Limb (tissue), 2 donors: Measurements from ENCODE around the gene PBX4.

ENCODE experiments used
- DNase-seq, 2 donors: peaks; one replicate each; pipeline ENCODE4 v3.0.0-alpha.2; 2016; ENCODE audit errors: extremely low spot score in 2 of 2

PBX4 gene

DNA sequence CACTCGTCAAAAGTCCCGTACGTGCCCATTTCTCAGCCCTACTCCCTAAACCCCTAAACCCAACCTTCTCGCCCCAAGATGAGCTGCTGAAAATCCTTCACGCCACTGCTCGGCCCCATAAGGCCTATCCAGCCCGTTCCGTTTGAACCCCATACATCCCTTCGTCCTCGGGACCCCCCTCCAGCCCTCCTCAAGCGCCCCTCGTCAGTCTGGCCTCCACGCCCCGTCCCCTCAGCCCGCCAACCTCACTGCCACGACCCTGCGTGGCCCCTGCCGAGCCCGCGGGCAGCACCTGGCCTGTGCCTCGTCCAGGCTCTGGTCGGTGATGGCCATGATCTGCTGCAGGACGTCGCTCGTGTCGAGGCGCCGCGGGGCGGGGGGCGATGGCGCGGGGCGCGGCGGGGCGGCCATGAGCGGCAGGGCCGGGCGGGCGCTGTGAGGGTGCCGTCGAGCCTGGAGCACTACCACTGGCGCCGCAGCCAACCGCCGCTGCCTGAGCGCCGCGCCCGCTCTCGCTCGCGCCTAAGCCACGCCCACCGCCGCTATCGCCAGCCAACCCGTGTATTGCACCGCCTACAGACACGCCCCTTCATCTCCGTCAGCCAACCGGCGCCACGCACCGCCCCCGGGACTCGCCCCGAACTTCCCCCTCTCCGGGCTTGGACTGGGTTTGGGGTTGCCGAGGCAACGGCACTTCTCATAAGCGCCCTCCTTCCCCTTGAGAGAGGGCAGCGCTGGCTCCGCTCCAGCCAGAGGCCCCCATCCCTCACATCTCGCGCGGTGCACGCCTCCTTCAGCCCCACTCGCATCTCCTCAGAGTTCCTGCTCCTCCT, at the start of gene PBX4:
PBX4 (minus strand) TSS at position 469 of the 833 bp plus-strand sequence; CDS start at position 411, 58 bp downstream.
- DNase-seq: peak; percentile 97 to 98

- DNase-seq: peak in 1 of 2 donors; percentile 3
Observed at GRCh38 chr19:19665420-19665948, 47.0 kb upstream of the PBX4 start.

- peak; percentile 96 to 98 for DNase-seq
Observed at GRCh38 chr19:19663256-19664120, 45.0 kb upstream of the PBX4 start, which contains the start of gene ATP13A1. ATP13A1 (minus strand) TSS chr19:19663676; CDS start chr19:19663666, 10 bp downstream.

GRCh38 chr19:19662871-19663255, 44.4 kb upstream of the PBX4 start:
- DNase-seq: no peak

DNA sequence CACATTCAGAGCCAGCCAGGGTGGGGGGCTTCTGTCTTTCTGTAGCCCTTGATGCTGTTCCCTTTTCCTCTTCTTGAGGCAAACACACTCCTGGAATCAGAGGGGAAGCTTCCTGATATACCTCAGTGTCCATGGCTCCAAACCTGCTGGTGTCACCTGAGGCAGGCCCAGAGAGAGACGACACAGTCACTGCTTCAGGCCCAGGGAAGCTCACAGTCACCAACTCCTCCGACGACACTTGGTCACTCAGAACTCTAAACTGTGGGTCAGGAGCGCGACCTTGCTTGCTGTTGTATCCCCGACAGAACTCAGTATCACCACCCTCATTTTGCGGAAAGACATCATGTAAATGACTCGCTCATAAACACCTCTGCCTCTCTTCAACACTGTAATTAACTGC, 43.9 kb upstream of the PBX4 start:
- no peak for DNase-seq

GRCh38 chr19:19661675-19662251, 43.3 kb upstream of the PBX4 start:
- no peak for DNase-seq

- no peak for DNase-seq
Observed at GRCh38 chr19:19661141-19661674, 42.7 kb upstream of the PBX4 start.

DNA sequence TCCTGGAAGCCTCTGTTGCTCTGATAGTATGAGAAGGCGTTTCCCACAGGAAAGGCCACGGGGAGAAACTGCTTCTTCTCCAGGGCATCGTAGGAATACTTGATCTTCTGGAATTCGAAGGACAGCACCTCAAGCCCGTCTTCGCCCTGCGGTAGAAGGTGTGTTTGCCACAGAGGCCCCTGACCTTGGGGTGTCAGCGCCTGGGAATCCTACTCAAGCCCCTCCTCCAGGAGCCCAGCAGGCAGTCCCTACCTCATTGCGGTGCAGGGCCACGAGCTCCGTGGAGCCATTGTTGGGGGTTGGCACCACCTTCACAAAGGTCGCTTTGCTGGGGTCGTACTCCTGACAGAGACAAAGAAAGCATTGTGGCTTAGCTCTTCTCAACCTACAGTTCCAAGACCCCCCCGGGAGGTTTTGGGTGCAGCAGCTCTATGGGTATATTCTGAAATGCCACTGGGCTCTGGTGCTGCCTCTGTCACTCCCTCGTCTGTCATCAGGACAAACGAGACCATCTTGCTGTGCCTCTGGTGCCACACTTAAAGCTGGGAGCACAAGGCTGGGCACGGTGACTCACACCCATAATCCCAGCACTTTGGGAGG, 41.3 kb upstream of the PBX4 start:
- DNase-seq: no peak

GRCh38 chr19:19657397-19657783, 38.9 kb upstream of the PBX4 start:
- DNase-seq: peak in 1 of 2 donors; percentile 35

DNA sequence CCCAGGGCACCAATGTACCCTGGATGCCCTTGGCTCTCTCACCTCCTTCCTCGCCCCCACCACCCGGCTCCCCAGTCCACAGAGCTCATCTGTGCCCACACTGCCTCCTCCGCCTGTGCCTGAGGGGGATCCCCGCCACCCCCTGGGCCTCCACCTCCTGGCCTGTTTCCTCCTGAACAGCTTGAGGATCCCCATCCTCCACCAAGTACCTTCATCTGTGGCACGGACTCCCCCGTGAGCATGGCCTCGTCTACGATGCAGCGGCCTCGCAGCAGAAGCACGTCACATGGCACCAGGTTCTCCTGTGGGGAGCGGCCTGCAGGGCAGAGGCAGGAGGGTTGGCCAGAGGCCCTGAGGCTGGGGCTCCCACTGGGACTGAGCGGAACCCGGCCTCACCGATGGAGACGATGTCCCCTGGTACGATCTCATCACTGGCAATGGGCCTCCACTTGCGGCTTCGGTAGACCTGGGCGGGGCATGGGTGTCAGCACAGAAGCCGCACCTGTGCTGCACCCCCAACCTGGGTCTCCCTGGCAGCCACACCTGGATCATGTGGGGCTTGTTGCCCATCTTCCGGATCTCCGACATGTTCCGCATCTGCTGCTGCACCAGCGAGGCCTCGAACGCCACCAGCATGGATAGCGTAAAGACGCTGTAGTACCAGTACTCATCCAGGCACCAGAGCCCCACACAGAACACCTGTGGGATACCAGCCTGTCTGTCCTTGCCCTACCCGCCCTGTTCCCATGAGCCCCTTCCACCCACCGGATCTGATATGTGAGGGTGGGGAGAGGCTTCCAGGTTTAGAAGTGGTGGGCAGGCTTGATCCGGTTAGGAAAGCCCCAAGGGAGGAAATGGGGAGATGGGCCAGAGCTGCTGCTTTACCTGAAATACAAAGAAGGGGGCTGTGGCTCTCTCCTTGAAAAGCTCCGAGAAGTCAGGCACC, 38.2 kb upstream of the PBX4 start:
- peak in 1 of 2 donors; percentile 26 for DNase-seq

- no peak for DNase-seq
Observed at GRCh38 chr19:19655641-19656343, 37.3 kb upstream of the PBX4 start.

DNA sequence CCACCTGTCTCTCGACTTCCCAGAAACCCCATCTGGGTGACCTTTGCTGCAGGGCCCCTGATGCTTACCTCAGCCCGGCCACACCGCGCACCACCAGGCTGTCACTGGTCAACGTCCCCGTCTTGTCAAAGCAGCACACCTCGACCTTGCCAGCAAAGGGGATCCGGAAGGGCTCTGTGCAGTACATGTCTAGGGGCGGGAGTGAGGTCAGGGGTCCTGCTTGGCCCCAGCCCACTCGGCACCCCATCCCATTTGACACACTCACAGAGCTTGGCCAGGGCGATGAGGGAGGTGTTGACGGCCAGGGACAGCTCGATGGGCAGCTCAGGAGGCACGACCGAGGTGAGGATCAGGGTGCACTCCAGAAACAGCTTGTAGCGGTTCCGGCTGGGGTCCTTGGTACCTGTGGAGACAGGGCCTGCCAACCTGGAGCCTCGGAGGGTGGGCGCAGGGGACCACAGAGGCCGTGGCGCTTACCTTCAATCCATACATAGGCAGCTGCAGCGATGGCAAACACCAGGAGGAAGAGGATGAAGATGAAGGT, 36.6 kb upstream of the PBX4 start:
- DNase-seq: peak in 1 of 2 donors; percentile 22

DNA sequence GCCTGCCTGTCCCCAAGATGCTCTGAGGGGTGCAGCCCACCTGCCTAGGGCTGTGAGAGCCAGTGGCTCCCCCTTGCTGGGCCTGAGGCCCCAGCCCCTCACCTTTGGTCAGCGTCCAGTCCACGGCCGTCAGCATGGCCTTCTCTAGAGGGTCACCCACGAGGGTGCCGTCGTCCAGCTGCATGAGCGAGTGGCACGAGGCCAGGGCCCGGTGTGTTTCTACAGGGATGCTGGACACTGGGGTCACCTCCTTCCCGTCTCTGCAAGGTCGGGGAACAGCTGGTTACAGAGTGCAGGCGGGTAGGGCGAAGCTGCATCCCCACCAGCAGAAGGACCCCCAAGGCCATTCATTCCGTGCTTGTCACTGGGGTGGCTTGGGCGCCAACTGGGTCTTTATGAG, 36.0 kb upstream of the PBX4 start:
- peak in 1 of 2 donors; percentile 27 for DNase-seq

GRCh38 chr19:19653597-19654147, 35.2 kb upstream of the PBX4 start:
- peak in 1 of 2 donors; percentile 25 for DNase-seq

DNA sequence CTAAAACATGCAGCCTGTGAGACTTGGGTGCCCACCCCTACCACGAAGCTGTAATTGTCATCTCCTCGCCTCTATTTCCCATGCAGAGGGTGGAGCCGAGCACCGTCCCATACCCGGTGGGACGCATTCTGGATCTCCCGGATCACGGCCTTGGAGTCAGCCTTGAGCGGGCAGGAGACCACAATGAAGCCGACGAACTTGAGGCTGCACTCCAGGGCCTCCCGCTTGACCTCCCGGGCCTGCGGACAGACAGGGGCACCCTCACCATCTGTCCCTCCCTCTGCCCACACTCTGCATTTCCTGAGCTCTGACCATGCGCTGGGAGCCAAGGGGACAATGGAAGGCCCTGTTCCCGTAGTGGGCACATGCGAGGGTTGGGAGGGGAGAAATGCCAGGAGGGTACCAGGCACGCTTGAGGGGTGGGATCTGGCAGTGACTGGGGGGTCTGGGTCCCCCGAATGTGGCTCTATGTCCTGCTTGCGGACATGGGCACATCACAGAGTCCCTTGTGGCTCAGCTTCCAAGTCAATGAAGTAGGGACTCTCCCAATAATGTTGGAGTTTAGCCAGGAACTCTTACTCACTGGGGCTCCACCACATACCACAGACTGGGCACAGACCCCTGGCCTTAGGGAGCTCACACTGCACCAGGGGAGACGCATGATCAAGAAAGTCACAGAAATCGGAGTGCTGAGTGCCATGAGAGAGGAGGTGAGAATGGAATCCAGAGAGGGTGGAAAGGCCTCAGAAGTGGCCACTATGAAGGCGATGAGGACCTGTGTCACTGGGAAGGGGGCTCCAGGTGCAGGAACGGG, 34.2 kb upstream of the PBX4 start:
- DNase-seq: no peak

DNA sequence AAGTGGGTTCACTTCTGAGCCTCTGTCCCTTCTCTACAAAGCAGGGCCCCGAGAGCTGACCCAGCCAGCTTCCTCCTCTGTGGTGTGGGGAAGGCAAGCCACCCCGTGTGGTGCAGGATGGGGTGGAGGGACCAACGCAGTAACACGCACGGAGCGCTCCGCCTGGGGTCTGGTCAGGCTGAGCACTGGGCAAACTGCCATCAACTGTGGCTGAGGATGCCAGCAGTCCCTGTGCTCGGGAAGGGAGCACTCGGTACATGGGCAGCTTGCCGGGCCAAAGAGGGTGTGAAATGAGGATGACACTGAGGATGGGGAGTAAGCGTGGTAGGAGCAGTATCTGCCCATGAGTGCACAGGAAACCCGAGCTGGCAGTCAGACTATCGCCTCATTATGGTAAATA, 32.6 kb upstream of the PBX4 start:
- DNase-seq: no peak

GRCh38 chr19:19650331-19650730, 31.8 kb upstream of the PBX4 start:
- DNase-seq: no peak

- DNase-seq: no peak
Observed at GRCh38 chr19:19649580-19649995, 31.1 kb upstream of the PBX4 start.
